HUES48 (cell line): ENCODE measurements around the gene EML6.

Source experiments
- H3K27ac ChIP-seq: one replicate; pipeline ENCODE4 v1.7.0; 2013; ENCODE audit warnings: low read depth, low read length, inconsistent platforms
- H3K27me3 ChIP-seq: 2 replicates; pipeline ENCODE4 v1.6.1; 2013; ENCODE audit warnings: mild to moderate bottlenecking, low read length; ENCODE audit not compliant: control insufficient read depth, insufficient read depth
- H3K36me3 ChIP-seq: 2 replicates; pipeline ENCODE4 v1.6.1; 2013; ENCODE audit warnings: low read length; ENCODE audit not compliant: control insufficient read depth, insufficient read depth
- H3K4me1 ChIP-seq: 2 replicates; pipeline ENCODE4 v1.6.1; 2013; ENCODE audit warnings: mild to moderate bottlenecking, low read length; ENCODE audit not compliant: control insufficient read depth, insufficient read depth
- H3K4me3 ChIP-seq: 2 replicates; pipeline ENCODE4 v1.5.1; 2013; ENCODE audit warnings: mild to moderate bottlenecking, low read depth, low read length
- H3K9ac ChIP-seq: 2 replicates; pipeline ENCODE4 v1.6.1; 2013; ENCODE audit warnings: mild to moderate bottlenecking, low read depth, low read length, moderate library complexity
- H3K9me3 ChIP-seq: 2 replicates; pipeline ENCODE4 v1.6.1; 2013; ENCODE audit warnings: low read length; ENCODE audit not compliant: control insufficient read depth, insufficient read depth

Gene EML6

DNA sequence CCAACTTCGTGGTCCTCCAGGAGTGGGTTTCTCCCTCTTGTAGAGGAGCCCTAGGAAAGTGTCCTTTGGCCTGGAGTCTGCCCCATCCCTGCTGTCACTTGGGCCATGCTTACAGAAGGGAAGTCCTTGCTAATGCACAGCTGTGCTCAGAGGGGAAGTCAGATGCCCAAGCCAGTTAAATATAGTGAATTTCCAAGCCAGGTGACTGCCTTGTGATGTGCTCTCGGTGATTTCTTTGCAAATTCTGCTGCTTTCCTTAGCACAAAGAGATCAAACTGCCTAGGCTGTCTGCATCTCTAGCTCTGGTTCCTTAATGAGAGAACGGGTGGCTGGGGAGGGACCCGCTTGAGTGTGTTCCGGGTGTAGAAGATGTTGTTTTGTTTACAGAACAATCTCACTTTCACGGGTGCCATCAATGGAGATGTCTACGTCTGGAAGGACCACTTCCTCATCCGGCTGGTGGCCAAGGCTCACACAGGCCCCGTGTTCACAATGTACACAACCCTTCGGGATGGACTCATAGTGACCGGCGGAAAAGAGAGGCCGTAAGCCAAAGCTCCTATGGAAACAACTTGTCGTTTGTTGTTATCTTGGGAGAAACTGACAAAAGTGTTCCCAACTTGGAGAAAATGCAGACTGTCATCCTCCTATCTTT lies 235.4 kb downstream of the EML6 start:
- H3K27ac ChIP-seq: no peak overlapping the region

DNA sequence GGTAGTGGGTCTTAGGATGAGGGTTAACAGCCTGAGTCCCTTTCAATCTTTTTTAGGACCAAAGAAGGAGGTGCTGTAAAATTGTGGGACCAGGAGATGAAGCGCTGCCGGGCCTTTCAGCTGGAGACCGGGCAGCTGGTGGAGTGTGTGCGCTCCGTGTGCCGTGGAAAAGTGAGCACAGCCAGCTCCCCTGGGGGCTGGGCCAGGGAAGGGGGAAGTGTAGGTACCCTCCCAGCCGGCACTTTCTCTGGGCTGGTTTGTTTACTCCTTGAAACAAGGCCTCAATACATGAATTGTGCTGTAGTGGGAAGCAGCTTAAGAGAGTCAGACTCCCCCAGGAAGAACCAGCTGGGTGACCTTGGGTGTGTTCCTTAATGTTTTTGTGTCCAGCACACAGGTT lies 236.7 kb downstream of the EML6 start:
- Histone ChIP-seq H3K27ac (no peak overlapping the region), H3K4me3 (no peak overlapping the region), H3K27me3 (no peaks in the 10 kb centered on the region), H3K36me3 (no peaks in the 10 kb centered on the region), H3K4me1 (peaks cover 14% of the 10 kb centered on the region), H3K9ac (no peak overlapping the region), H3K9me3 (no peaks in the 10 kb centered on the region)

More for the DNA sequence above, 235.4 kb downstream of the EML6 start:
- Histone ChIP-seq H3K27me3 (no peaks in the 10 kb centered on the region), H3K9ac (no peak overlapping the region), H3K4me3 (no peak overlapping the region), H3K9me3 (no peaks in the 10 kb centered on the region), H3K36me3 (no peaks in the 10 kb centered on the region), H3K4me1 (peaks cover 14% of the 10 kb centered on the region)

DNA sequence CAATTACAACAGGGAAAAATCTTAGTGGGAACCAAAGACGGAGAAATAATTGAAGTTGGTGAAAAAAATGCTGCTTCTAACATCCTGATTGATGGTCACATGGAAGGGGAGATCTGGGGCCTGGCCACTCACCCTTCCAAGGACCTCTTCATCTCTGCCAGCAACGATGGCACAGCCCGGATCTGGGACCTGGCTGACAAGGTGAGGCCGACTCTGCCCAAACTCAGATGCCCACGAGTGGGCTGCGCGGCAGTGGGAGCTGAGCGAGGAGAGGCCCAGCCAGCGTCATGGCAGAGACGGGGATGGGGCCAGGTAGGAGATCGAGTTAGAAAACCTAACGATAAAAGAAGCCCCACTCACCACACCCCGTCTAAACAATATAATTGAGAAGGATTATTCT lies 239.0 kb downstream of the EML6 start:
- H3K9me3 ChIP-seq: no peaks in the 10 kb centered on the region
- no peaks in the 10 kb centered on the region for H3K27me3 ChIP-seq
- peaks cover 22% of the 10 kb centered on the region for H3K4me1 ChIP-seq
- no peak overlapping the region for H3K27ac ChIP-seq
- no peak overlapping the region for H3K9ac ChIP-seq
- H3K4me3 ChIP-seq: no peak overlapping the region
- no peaks in the 10 kb centered on the region for H3K36me3 ChIP-seq

DNA sequence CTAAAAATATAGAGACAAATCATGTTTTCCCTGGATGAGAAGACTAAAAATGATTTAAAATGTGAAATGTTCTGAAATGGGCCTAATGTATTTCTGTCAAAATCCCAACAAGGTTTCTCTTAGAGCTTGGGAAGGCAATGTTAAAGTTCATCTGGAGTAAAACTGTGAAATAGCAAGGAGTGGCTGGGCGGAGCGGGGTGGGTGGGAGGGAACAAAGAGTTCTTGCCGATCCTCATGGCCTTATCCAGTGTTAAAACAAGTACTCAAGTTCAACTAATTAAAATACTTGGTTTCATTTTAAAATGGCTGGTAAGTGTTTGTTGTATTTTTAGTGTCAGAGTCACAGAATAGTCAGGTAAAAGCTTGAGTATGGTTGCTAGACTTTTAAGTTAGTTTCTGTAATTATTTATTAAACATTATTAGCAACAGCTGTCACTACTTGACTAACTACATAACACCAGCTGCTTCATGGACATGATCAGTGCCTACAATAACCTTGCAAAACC lies 239.5 kb downstream of the EML6 start:
- no peaks in the 10 kb centered on the region for H3K36me3 ChIP-seq
- H3K9me3 ChIP-seq: no peaks in the 10 kb centered on the region
- H3K27me3 ChIP-seq: no peaks in the 10 kb centered on the region
- H3K9ac ChIP-seq: no peak overlapping the region
- peaks cover 23% of the 10 kb centered on the region; the same call in 1 of the 2 replicates for H3K4me1 ChIP-seq
- H3K27ac ChIP-seq: no peak overlapping the region
- H3K4me3 ChIP-seq: no peak overlapping the region

DNA sequence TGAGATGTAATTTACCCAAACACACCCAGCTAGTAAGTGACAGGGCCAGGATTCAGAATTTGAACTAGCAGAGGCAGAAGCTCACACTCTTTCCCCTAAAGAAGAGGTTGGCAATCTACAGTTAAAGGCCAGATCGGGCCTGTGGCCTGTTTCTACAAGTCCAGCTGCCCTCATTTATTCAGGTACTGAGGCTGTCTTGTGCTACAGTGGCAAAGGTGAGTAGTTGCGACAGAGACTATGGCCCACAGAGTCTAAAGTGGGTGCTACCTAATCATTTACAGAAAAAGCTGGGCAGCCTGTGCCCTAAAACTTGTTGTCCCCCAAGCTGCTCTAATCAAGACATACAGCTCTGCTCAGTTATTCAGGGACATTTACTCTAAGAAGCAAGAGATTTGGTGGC lies 240.0 kb downstream of the EML6 start:
- Histone ChIP-seq H3K27ac (no peak overlapping the region), H3K9ac (no peak overlapping the region), H3K9me3 (no peaks in the 10 kb centered on the region), H3K27me3 (no peaks in the 10 kb centered on the region), H3K36me3 (no peaks in the 10 kb centered on the region), H3K4me3 (no peak overlapping the region), H3K4me1 (peaks cover 24% of the 10 kb centered on the region; the same call in 1 of the 2 replicates)

DNA sequence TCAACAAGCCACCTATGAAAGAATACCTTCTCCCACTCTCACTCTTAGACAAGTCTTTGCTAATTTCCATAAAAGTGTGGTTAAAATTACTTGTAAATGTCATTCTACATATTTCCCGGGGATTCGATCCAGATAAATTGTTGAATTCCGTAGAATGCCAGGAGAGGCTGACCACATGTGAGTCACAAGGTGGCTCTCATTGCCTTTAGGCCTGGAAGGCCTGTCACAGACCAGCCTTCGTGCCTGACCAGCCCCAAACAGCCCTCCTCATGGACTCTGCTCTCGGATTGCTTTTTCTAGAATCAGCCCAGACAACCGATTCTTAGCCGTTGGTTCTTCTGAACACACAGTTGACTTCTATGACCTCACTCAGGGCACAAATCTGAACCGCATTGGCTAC lies 240.8 kb downstream of the EML6 start:
- Histone ChIP-seq H3K36me3 (no peaks in the 10 kb centered on the region), H3K27ac (no peak overlapping the region), H3K27me3 (no peaks in the 10 kb centered on the region)

DNA sequence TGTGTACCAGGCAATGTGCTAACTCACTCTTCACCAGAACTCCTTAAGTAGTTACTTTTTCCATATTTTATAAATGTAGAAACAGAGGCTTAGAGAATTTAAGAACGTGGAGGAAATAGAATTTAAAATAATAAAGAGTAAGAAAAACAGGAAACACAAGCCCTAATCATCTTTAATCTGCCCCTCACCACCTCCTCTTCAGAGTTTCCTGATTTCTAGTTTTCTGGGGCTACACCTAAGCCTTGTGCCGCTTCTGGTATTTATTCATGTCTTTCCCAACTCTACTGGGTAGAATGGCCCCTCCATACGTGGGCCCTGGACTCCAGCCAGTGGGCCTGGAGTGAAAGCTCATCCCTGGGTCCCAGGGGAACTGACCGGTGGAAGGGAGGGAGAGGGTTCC lies 241.4 kb downstream of the EML6 start:
- H3K4me1 ChIP-seq: peaks cover 24% of the 10 kb centered on the region; the same call in 1 of the 2 replicates
- no peak overlapping the region for H3K27ac ChIP-seq
- H3K27me3 ChIP-seq: no peaks in the 10 kb centered on the region
- no peak overlapping the region for H3K9ac ChIP-seq
- H3K36me3 ChIP-seq: peaks cover 2% of the 10 kb centered on the region
- H3K9me3 ChIP-seq: no peaks in the 10 kb centered on the region
- H3K4me3 ChIP-seq: no peak overlapping the region

More for the DNA sequence above, 240.8 kb downstream of the EML6 start:
- H3K9me3 ChIP-seq: no peaks in the 10 kb centered on the region
- no peak overlapping the region for H3K9ac ChIP-seq
- peaks cover 24% of the 10 kb centered on the region; the same call in 1 of the 2 replicates for H3K4me1 ChIP-seq
- no peak overlapping the region for H3K4me3 ChIP-seq

DNA sequence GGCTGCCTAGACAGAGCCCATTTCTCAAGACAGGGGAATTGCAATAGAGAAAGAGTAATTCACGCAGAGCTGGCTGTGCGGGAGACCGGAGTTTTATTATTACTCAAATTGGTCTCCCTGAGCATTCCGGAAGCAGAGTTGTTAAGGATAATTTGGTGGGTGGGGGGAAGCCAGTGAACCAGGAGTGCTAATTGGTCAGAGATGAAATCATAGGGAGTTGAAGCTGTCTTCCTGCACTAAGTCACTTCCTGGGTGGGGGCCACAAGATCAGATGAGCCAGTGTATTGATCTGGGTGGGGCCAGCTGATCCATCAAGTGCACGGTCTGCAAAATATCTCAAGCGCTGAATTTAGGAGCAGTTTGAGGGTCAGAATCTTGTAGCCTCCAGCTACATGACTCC lies 242.0 kb downstream of the EML6 start:
- Histone ChIP-seq H3K27ac (no peak overlapping the region), H3K4me1 (peaks cover 24% of the 10 kb centered on the region; the same call in 1 of the 2 replicates), H3K4me3 (no peak overlapping the region)

DNA sequence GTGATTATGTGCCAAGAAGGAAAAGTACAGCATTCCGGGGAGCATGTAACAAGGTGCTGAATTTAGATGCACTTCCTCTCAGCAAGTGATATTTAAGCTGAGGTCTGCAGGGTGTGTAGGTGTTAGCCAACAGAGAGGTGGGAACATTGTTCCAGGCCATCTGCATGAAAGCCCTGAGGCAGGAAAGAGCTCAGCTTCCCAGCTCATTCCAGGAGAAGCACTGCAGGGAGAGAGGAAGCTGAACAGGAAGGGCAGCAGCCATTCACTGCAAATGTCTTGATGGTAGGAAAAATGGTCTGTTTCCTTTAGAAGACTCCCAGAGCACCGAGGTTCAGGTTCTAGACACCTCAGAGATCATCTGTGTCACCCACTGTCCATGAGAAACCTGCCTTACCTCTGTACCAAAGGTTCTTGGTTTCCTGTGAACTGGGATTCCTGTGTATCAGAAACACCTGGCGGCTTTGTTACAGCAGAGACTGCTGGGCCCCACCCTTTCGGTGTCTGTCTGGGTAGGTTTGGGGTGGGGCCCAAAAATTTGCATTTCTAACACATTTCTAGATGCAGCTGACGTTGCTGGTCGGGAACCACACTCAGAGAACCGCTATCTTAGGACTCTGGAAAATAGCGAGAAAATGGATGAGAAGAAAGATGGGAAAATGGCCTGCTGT lies 242.8 kb downstream of the EML6 start:
- H3K27ac ChIP-seq: no peak overlapping the region
- H3K9ac ChIP-seq: no peak overlapping the region
- H3K36me3 ChIP-seq: peaks cover 17% of the 10 kb centered on the region
- peaks cover 24% of the 10 kb centered on the region; the same call in 1 of the 2 replicates for H3K4me1 ChIP-seq
- no peaks in the 10 kb centered on the region for H3K9me3 ChIP-seq
- H3K27me3 ChIP-seq: no peaks in the 10 kb centered on the region
- no peak overlapping the region for H3K4me3 ChIP-seq

More for the DNA sequence above, 242.0 kb downstream of the EML6 start:
- H3K9ac ChIP-seq: no peak overlapping the region
- H3K9me3 ChIP-seq: no peaks in the 10 kb centered on the region
- no peaks in the 10 kb centered on the region for H3K27me3 ChIP-seq
- H3K36me3 ChIP-seq: peaks cover 8% of the 10 kb centered on the region

DNA sequence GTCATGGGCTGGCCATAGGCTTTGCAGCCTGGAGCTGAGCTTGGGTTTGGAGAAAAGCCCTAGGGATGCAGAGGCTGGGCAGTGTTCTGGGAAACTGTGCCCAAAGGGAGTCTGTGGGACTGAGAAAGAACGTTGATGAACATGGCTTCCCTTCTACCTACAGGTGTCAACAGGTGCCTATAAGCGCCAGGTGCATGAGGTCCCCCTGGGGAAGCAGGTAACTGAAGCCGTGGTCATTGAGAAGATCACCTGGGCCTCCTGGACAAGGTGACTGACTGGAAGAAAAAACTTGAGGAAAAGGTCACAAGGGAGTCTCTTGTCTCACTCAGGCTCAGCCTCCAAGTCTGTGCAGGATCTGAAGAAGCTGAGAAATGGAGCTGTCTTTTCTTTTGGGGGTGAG lies 243.4 kb downstream of the EML6 start:
- Histone ChIP-seq H3K9me3 (no peaks in the 10 kb centered on the region), H3K36me3 (peaks cover 22% of the 10 kb centered on the region), H3K4me3 (no peak overlapping the region), H3K27me3 (no peaks in the 10 kb centered on the region), H3K4me1 (peaks cover 24% of the 10 kb centered on the region; the same call in 1 of the 2 replicates), H3K9ac (no peak overlapping the region), H3K27ac (no peak overlapping the region)

DNA sequence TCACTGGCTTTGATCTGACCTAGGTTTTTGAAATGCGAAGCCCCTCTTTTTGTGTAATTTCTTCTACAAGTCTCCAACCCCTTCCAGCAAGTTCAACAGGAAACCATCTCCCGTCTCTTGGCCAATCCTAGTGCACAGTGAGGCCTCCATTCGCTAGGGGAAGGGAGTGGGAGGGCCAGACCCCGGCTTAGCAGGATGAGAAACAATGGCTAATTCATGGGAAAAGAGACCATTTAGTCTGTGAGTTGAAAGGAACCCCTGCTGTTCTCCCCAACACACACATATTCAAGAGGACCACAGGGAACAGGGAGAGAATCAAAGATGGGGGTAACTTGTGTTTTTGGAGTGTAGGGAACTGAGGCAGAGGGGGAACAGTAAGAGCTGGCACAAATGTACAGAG lies 243.8 kb downstream of the EML6 start:
- Histone ChIP-seq H3K9ac (no peak overlapping the region), H3K9me3 (no peaks in the 10 kb centered on the region), H3K27ac (no peak overlapping the region), H3K36me3 (peaks cover 26% of the 10 kb centered on the region), H3K4me1 (peaks cover 24% of the 10 kb centered on the region; the same call in 1 of the 2 replicates), H3K4me3 (no peak overlapping the region), H3K27me3 (no peaks in the 10 kb centered on the region)
